Gastroesophageal sphincter (tissue), 3 donors: ENCODE data around the gene OSTM1.

Source experiments
- POLR2A ChIP-seq, 2 donors: fragments of 450-650 bp; IDR thresholded peaks; one replicate each; pipeline ENCODE4 v1.6.1; 2017; ENCODE audit warnings: antibody characterized with exemption in 2 of 2, mild to moderate bottlenecking in 2 of 2, moderate library complexity in 1 of 2
- POLR2AphosphoS5 ChIP-seq: sonication (generic); formaldehyde crosslinking; IDR thresholded peaks from one replicate; pipeline ENCODE4 v1.6.1; 2017; ENCODE audit warnings: antibody characterized with exemption
- TF ChIP-seq, protein P1 (sequence below), 4 experiments: fragments of 200-600 bp in 2 of 4; fragments of 450-650 bp in 2 of 4; sonication (generic) in 1 of 4; IDR thresholded peaks; one replicate each; pipeline ENCODE4 v1.5.1; 2017 to 2019; ENCODE audit warnings: antibody characterized with exemption in 4 of 4, mild to moderate bottlenecking in 2 of 4, moderate library complexity in 2 of 4

DNA sequence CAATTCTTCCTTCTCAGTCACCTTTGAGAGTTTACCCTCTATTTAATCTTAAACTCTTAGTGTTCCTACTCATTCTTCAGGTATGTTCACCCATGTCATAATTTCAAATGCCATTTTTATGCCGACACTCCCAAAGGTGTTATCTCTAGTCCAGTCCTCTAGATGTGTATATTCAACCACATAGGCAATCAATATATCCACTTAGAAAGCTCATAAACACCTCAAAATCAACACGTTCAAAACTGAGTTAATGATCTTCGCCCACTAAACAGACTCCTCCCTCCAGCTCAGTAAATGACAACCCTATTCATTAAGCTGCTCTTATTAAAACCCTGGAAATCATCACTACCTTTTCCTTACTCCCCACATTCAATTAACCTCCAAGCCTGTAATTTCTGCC lies 6.4 kb downstream of the OSTM1 start:
- no peak for TF ChIP-seq POLR2AphosphoS5
- TF ChIP-seq, protein P1, sequence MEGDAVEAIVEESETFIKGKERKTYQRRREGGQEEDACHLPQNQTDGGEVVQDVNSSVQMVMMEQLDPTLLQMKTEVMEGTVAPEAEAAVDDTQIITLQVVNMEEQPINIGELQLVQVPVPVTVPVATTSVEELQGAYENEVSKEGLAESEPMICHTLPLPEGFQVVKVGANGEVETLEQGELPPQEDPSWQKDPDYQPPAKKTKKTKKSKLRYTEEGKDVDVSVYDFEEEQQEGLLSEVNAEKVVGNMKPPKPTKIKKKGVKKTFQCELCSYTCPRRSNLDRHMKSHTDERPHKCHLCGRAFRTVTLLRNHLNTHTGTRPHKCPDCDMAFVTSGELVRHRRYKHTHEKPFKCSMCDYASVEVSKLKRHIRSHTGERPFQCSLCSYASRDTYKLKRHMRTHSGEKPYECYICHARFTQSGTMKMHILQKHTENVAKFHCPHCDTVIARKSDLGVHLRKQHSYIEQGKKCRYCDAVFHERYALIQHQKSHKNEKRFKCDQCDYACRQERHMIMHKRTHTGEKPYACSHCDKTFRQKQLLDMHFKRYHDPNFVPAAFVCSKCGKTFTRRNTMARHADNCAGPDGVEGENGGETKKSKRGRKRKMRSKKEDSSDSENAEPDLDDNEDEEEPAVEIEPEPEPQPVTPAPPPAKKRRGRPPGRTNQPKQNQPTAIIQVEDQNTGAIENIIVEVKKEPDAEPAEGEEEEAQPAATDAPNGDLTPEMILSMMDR (IDR thresholded peaks at IDR 0.05) = no peak
- no peak for TF ChIP-seq POLR2A (IDR thresholded peaks at IDR 0.05)
